CD4-positive, CD25-positive, alpha-beta regulatory T cell (primary cell): ENCODE measurements around the gene NEDD4. TPM values are rescaled to one million over a fixed set of nuclear protein-coding genes. Genes with fewer than 3 reads are reported as not detected.
A peak's percentile ranks its signal among the peaks of the same experiment; 100 is the strongest.
"Not testable (repeated sequence)": the region's sequence is repeated elsewhere in the genome, so short reads cannot be mapped to it uniquely, and the experiment has no call there.

Experiments
- ATAC-seq, 2 donors: fragments of 150-1000 bp; cut with Tn5 transposase; one replicate each; pipeline ENCODE4 v1.10.0; 2021; ENCODE audit warnings: low read depth in 2 of 2, moderate number of reproducible peaks in 2 of 2, moderate library complexity in 1 of 2
- DNase-seq, 3 donors: peaks; one replicate each; pipeline versions ENCODE4 v3.0.0 to v3.0.0-alpha.2; 2012 to 2022; ENCODE audit warnings: mixed read lengths in 1 of 3
- H3K27ac ChIP-seq: one replicate; pipeline ENCODE4 v1.7.0; 2013; ENCODE audit warnings: mild to moderate bottlenecking, low read length; ENCODE audit not compliant: insufficient read depth, poor library complexity, severe bottlenecking
- H3K27me3 ChIP-seq: one replicate; pipeline ENCODE4 v1.7.0; 2013; ENCODE audit warnings: low read length; ENCODE audit not compliant: control insufficient read depth, insufficient read depth
- H3K36me3 ChIP-seq: one replicate; pipeline ENCODE4 v1.7.0; 2013; ENCODE audit warnings: mild to moderate bottlenecking, low read length, moderate library complexity; ENCODE audit not compliant: control insufficient read depth, insufficient read depth
- H3K4me1 ChIP-seq: 2 replicates; pipeline ENCODE4 v1.7.0; 2013; ENCODE audit warnings: mild to moderate bottlenecking, low read length; ENCODE audit not compliant: insufficient read depth, control insufficient read depth, poor library complexity, severe bottlenecking
- H3K4me3 ChIP-seq: one replicate; pipeline ENCODE4 v1.7.0; 2013; ENCODE audit warnings: low read depth, mild to moderate bottlenecking, low read length, moderate library complexity
- H3K9me3 ChIP-seq, 2 experiments: 1 replicate in 1 of 2; 2 replicates in 1 of 2; pipeline ENCODE4 v1.7.0; 2013; ENCODE audit warnings: low read length in 2 of 2, mild to moderate bottlenecking in 1 of 2, moderate library complexity in 1 of 2; ENCODE audit not compliant: control insufficient read depth in 2 of 2
- H3K27ac Mint-ChIP-seq, 3 donors: one replicate each; pipeline ENCODE4 v1.8.0; 2020 to 2022; ENCODE audit warnings: mild to moderate bottlenecking in 3 of 3, mixed read lengths in 3 of 3, moderate library complexity in 2 of 3
- H3K27me3 Mint-ChIP-seq: one replicate; pipeline ENCODE4 v1.8.0; 2022; ENCODE audit warnings: mild to moderate bottlenecking, mixed read lengths
- H3K36me3 Mint-ChIP-seq: one replicate; pipeline ENCODE4 v1.8.0; 2020; ENCODE audit warnings: mixed read lengths
- H3K4me1 Mint-ChIP-seq, 4 donors: one replicate each; pipeline ENCODE4 v1.8.0; 2020 to 2022; ENCODE audit warnings: mixed read lengths in 4 of 4, mild to moderate bottlenecking in 1 of 4
- H3K4me3 Mint-ChIP-seq, 4 donors: one replicate each; pipeline ENCODE4 v1.8.0; 2020 to 2022; ENCODE audit warnings: mild to moderate bottlenecking in 4 of 4, mixed read lengths in 4 of 4, moderate library complexity in 3 of 4
- H3K9me3 Mint-ChIP-seq, 7 donors: one replicate each; pipeline ENCODE4 v1.8.0; 2020 to 2022; ENCODE audit warnings: mixed read lengths in 7 of 7, mild to moderate bottlenecking in 3 of 7, moderate library complexity in 2 of 7
- polyA plus RNA-seq, 4 donors: library from polyadenylated mRNA; unstranded; fragments of 300-500 nt; fragmentation: Illumina TruSeq; gene quantifications; one replicate each; pipeline ENCODE4 v1.2.3, GENCODE V29; 2021
- total RNA-seq: library from RNA; stranded (reverse); gene quantifications from one replicate; pipeline ENCODE4 v1.2.3, GENCODE V29; 2022

Gene NEDD4
- total and polyA plus RNA-seq, 5 donors from 2014 or later = 2.4 to 10.0 (median 5.6) TPM

DNA sequence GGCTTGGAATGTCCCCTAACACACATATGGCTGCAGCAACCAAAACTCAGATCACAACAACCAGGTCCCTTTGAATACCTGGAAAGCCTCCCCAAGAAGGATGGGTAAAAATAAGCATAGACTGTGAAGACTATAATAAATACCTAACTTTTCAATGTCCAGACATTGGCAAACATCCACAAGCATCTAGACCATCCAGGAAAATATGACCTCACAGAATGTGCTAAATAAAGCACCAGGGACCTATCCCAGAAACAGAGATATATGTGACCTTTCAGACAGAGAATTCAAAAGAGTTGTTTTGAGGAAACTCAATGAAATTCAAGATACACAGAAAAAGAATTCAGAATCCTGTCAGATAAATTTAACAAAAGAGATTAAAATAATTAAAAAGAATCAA, 109.2 kb downstream of the NEDD4 start:
- H3K27me3 ChIP-seq = no peaks in the 10 kb centered on the region
- no peaks in the 10 kb centered on the region for H3K4me1 ChIP-seq

DNA sequence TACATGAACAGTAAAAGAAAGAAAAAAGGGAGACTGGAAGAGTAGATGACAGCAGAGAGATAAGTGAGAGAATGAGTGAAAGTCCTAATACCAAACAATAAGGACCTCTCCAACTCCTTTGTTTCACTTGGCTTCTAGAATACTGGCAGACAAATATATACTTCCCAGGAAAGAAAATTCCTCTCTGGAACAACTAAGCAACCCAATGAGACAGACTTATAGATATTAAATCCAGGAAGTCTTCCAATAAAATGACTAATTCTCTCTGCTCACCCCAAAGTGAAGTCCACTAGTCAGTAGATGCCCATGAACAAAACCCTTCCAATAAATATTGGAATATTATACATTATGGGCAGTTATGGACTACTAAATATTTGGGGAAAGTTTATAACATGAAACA, 114.2 kb downstream of the NEDD4 start:
- H3K27me3 ChIP-seq = no peaks in the 10 kb centered on the region
- H3K27ac ChIP-seq = no peak overlapping the region
- Mint-ChIP-seq H3K4me3 (no peak overlapping the region), H3K27me3 (no peaks in the 10 kb centered on the region), H3K4me1 (peaks cover 0 to 9% (median 0%) of the 10 kb centered on the region in 4 donors), H3K9me3 (peaks cover 0 to 3% (median 0%) of the 10 kb centered on the region in 7 donors), H3K27ac (no peak overlapping the region), H3K36me3 (no peaks in the 10 kb centered on the region)
- H3K9me3 ChIP-seq = no peaks in the 10 kb centered on the region
- no peak for ATAC-seq
- H3K4me3 ChIP-seq = no peak overlapping the region
- H3K36me3 ChIP-seq = no peaks in the 10 kb centered on the region
- H3K4me1 ChIP-seq = no peaks in the 10 kb centered on the region
- DNase-seq = no peak

More for the DNA sequence above, 109.2 kb downstream of the NEDD4 start:
- H3K36me3 Mint-ChIP-seq = no peaks in the 10 kb centered on the region
- ATAC-seq = no peak
- peaks cover 13% of the 10 kb centered on the region for H3K27me3 Mint-ChIP-seq
- H3K4me3 Mint-ChIP-seq = no peak overlapping the region
- no peak for DNase-seq
- H3K4me1 Mint-ChIP-seq = peaks cover 0 to 5% (median 0%) of the 10 kb centered on the region in 4 donors
- no peaks in the 10 kb centered on the region for H3K36me3 ChIP-seq
- no peak overlapping the region for H3K27ac Mint-ChIP-seq
- H3K27ac ChIP-seq = no peak overlapping the region
- no peak overlapping the region for H3K4me3 ChIP-seq
- no peaks in the 10 kb centered on the region for H3K9me3 ChIP-seq
- H3K9me3 Mint-ChIP-seq = peaks cover 0 to 23% (median 5%) of the 10 kb centered on the region in 7 donors

DNA sequence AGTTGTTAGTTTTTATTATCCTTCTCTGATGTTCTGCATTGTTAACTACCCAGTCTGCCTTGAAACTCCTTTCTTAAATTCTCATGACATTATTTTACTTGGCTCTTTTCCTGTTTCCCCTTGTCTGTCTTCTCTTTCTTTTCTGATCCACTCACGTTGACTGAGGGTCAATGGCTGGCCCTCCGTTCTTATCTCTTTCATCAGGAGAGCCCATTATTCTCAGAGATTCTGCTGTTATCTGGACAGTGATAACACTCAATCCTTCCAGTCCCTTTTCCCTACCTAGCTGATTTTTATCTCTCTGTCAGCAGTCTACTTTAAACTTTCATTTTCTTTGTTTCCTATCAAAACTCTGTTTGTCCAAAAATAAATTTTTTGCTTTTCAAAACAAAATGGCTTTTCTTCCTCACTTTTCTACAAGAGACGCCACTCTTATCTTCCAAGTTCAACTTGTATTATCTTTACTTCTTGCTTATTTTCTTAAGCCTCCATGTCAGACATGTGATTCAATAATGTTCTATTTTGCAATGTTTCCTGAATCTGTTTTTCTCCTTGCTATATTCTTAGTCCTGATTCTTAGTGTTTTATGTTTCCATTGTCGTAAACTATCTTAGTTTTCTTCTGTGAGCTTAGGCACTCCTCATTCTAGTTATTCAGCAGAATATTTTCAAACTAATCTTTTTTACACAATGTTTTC, 120.2 kb downstream of the NEDD4 start:
- no peak for ATAC-seq
- Mint-ChIP-seq H3K27me3 (no peaks in the 10 kb centered on the region), H3K27ac (no peak overlapping the region), H3K9me3 (no peaks in the 10 kb centered on the region), H3K4me3 (no peak overlapping the region), H3K4me1 (peaks cover 0 to 10% (median 0%) of the 10 kb centered on the region in 4 donors), H3K36me3 (no peaks in the 10 kb centered on the region)
- Histone ChIP-seq H3K27ac (no peak overlapping the region), H3K4me1 (no peaks in the 10 kb centered on the region), H3K4me3 (no peak overlapping the region), H3K27me3 (no peaks in the 10 kb centered on the region), H3K9me3 (no peaks in the 10 kb centered on the region), H3K36me3 (no peaks in the 10 kb centered on the region)
- no peak for DNase-seq

DNA sequence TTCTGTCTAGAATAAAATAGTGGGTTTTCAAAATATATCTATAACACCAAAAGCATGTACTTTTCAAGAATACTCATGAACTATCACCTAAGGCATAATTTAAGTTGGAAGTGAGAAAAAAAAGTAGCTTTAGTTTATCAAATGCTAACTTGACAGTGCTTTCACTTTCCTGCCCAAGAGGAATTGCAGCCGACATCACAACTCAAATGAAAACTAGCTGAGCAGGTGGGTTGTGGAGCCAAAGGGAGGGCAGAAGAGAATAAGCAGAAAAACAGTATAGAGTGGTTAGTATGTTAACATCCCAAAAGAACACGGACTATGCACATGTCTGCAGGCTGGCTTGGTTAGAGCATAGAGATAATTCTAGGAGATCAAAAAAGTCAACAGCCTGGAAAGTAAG, 120.9 kb downstream of the NEDD4 start:
- Mint-ChIP-seq H3K9me3 (no peaks in the 10 kb centered on the region), H3K27ac (no peak overlapping the region), H3K27me3 (no peaks in the 10 kb centered on the region), H3K36me3 (no peaks in the 10 kb centered on the region), H3K4me1 (peaks cover 0 to 10% (median 0%) of the 10 kb centered on the region in 4 donors), H3K4me3 (no peak overlapping the region)
- H3K27me3 ChIP-seq = no peaks in the 10 kb centered on the region
- H3K36me3 ChIP-seq = no peaks in the 10 kb centered on the region
- no peak overlapping the region for H3K4me3 ChIP-seq
- ATAC-seq (no peak), DNase-seq (no peak)
- no peaks in the 10 kb centered on the region for H3K4me1 ChIP-seq
- no peaks in the 10 kb centered on the region for H3K9me3 ChIP-seq
- H3K27ac ChIP-seq = no peak overlapping the region

DNA sequence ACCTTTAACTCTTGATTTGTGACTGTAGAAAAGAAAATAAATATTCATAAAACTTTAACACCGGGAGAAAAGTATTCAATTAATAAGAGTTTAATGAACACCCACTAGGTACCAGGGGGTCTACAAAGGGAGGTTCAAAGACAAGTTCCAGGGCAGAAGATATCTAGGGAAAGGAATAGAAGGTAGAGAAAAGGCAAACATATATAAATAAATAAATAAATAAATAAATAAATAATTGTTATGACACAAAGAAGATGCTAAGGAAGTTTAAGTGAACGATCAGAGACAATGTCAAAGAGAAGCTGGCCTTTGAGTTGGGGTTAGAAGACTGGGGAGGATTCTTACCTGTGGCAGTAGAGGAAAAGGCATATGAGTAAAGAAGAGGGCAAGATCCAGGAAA, 123.8 kb downstream of the NEDD4 start:
- no peak for ATAC-seq
- Histone ChIP-seq H3K9me3 (no peaks in the 10 kb centered on the region), H3K4me1 (no peaks in the 10 kb centered on the region), H3K27ac (no peak overlapping the region), H3K27me3 (no peaks in the 10 kb centered on the region), H3K36me3 (no peaks in the 10 kb centered on the region), H3K4me3 (no peak overlapping the region)
- DNase-seq = no peak
- Mint-ChIP-seq H3K9me3 (no peaks in the 10 kb centered on the region), H3K36me3 (no peaks in the 10 kb centered on the region), H3K4me1 (peaks cover 0 to 6% (median under 1%) of the 10 kb centered on the region in 4 donors), H3K27ac (no peak overlapping the region), H3K27me3 (no peaks in the 10 kb centered on the region), H3K4me3 (no peak overlapping the region)

DNA sequence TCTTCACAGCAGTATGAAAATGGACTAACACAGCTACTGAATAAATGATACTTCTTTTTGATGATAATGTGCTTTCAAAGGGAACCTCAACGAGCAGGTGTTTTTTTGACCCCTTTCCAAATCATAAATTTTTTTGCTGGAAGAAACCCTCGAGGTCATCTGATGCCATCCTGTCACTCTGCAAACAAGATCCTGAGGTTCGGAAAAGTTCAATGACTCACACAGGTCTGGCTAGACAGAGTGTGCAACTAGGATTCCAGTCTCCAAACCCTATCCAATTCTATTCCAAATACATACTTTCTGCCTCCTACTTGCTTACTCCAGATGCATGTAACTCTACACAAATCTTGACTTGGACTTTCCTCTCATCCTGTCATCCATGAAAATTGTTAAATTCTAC, 124.7 kb downstream of the NEDD4 start:
- no peaks in the 10 kb centered on the region for H3K9me3 ChIP-seq

DNA sequence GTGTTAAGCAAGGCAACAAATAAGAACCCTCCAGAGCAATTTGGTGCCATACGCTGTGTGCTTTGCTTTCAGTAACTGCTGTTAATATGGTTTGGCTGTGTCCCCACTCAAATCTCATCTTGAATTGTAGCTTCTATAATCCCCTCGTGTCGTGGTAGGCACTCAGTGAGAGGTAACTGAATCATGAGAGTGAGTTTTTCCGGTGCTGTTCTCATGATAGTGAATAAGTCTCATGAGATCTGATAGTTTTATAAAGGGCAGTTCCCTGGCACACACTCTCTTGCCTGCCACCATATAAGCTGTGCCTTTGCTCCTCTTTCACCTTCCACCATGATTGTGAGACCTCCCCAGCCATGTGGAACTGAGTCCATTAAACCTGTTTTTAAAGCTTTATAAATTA, 125.1 kb downstream of the NEDD4 start:
- not testable (repeated sequence) for H3K27ac ChIP-seq, H3K36me3 ChIP-seq, H3K27me3 ChIP-seq, H3K27me3 Mint-ChIP-seq, H3K4me3 ChIP-seq, H3K9me3 Mint-ChIP-seq, H3K4me1 Mint-ChIP-seq, H3K4me1 ChIP-seq, DNase-seq, H3K9me3 ChIP-seq, ATAC-seq, H3K27ac Mint-ChIP-seq, H3K36me3 Mint-ChIP-seq
- H3K4me3 Mint-ChIP-seq = peak overlapping the region in 1 of 4 donors; percentile 85

More for the DNA sequence above, 124.7 kb downstream of the NEDD4 start:
- Histone ChIP-seq H3K27ac (no peak overlapping the region), H3K4me1 (no peaks in the 10 kb centered on the region), H3K36me3 (no peaks in the 10 kb centered on the region), H3K27me3 (no peaks in the 10 kb centered on the region), H3K4me3 (no peak overlapping the region)
- H3K27ac Mint-ChIP-seq = no peak overlapping the region
- DNase-seq (no peak), ATAC-seq (no peak)
- H3K4me1 Mint-ChIP-seq = peaks cover 0 to 6% (median under 1%) of the 10 kb centered on the region in 4 donors
- H3K36me3 Mint-ChIP-seq = no peaks in the 10 kb centered on the region
- no peaks in the 10 kb centered on the region for H3K9me3 Mint-ChIP-seq
- H3K4me3 Mint-ChIP-seq = no peak overlapping the region
- H3K27me3 Mint-ChIP-seq = no peaks in the 10 kb centered on the region

DNA sequence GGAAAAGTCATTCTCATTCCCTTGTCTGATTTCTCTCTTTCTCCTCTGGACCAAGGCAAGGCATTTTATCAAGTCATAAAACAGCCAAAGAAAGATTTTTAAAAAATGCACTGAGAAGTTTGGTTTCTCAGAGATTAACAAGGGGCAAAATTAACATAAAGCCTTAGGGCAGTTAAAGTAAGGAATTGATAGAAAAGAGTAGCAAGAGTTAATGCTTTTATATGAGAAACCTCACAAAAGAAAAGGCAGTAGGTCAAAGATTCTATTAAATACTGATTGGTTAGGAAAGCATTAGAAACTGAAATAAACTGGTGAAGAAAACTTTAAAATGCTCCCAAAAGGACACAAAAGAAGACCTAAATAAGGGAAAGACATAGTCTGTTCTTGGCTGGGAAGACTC, 129.5 kb downstream of the NEDD4 start:
- H3K27me3 Mint-ChIP-seq = no peaks in the 10 kb centered on the region
- H3K4me1 ChIP-seq = no peaks in the 10 kb centered on the region
- H3K36me3 ChIP-seq = peaks cover 6% of the 10 kb centered on the region
- H3K9me3 Mint-ChIP-seq = no peaks in the 10 kb centered on the region
- DNase-seq = no peak
- no peak overlapping the region for H3K27ac ChIP-seq
- no peak overlapping the region for H3K4me3 Mint-ChIP-seq
- ATAC-seq = no peak
- no peaks in the 10 kb centered on the region for H3K9me3 ChIP-seq
- no peak overlapping the region for H3K27ac Mint-ChIP-seq
- H3K36me3 Mint-ChIP-seq = peaks cover 12% of the 10 kb centered on the region
- peaks cover 0 to 2% (median 0%) of the 10 kb centered on the region in 4 donors for H3K4me1 Mint-ChIP-seq
- H3K4me3 ChIP-seq = no peak overlapping the region
- no peaks in the 10 kb centered on the region for H3K27me3 ChIP-seq
